ENCODE measurements around the gene SH2D2A. TPM values are rescaled to one million over a fixed set of nuclear protein-coding genes. Genes with fewer than 3 reads are reported as not detected.

SH2D2A gene
- total and polyA plus RNA-seq, 4 donors, result 1.1 to 3.0 (median 2.0) TPM

- 73 to 74% methylated on average over 4 of the region's 4 CpGs for WGBS, 2 donors
- no peak for DNase-seq
- Histone ChIP-seq H3K9ac (ENCODE audit: insufficient read depth in 1 of 2, low read length in 2 of 2) (no peak overlapping the region), H3K27ac (ENCODE audit: low read depth in 1 of 2, low read length in 1 of 2) (no peak overlapping the region), H3K36me3 (ENCODE audit: control insufficient read depth in 4 of 4, insufficient read depth in 4 of 4, low read length in 4 of 4) (no peaks in the 10 kb centered on the region), H3K4me1 (ENCODE audit: control insufficient read depth in 5 of 5, insufficient read depth in 5 of 5, low read length in 5 of 5) (peaks cover 0 to 28% (median 10%) of the 10 kb centered on the region in 5 donors), H3K4me3 (no peak overlapping the region), H3K27me3 (ENCODE audit: control insufficient read depth in 3 of 3, insufficient read depth in 3 of 3, low read length in 2 of 3) (no peaks in the 10 kb centered on the region), H3K9me3 (ENCODE audit: control insufficient read depth in 4 of 4, insufficient read depth in 3 of 4, low read length in 3 of 4) (peaks cover 0 to 2% (median 0%) of the 10 kb centered on the region in 4 donors)
- no peak for ATAC-seq (ENCODE audit: insufficient read depth, low FRiP score)
- no peak for TF ChIP-seq CTCF (IDR thresholded peaks at IDR 0.05; ENCODE audit: control extremely low read depth, extremely low read depth)
Observed at GRCh38 chr1:156811168-156811567, 5.5 kb downstream of the SH2D2A start.

- Histone ChIP-seq H3K9me3 (ENCODE audit: control insufficient read depth in 4 of 4, insufficient read depth in 3 of 4, low read length in 3 of 4) (peaks cover 0 to under 1% (median 0%) of the 10 kb centered on the region in 4 donors), H3K36me3 (ENCODE audit: control insufficient read depth in 4 of 4, insufficient read depth in 4 of 4, low read length in 4 of 4) (no peaks in the 10 kb centered on the region), H3K4me3 (no peak overlapping the region), H3K27ac (ENCODE audit: low read depth in 1 of 2, low read length in 1 of 2) (no peak overlapping the region), H3K9ac (ENCODE audit: insufficient read depth in 1 of 2, low read length in 2 of 2) (no peak overlapping the region), H3K27me3 (ENCODE audit: control insufficient read depth in 3 of 3, insufficient read depth in 3 of 3, low read length in 2 of 3) (no peaks in the 10 kb centered on the region), H3K4me1 (ENCODE audit: control insufficient read depth in 5 of 5, insufficient read depth in 5 of 5, low read length in 5 of 5) (peaks cover 0 to 29% (median 8%) of the 10 kb centered on the region in 5 donors)
- DNase-seq, result no peak
- no peak for ATAC-seq (ENCODE audit: insufficient read depth, low FRiP score)
- 88 to 94% methylated on average over 7 of the region's 7 CpGs for WGBS, 2 donors
- TF ChIP-seq CTCF (IDR thresholded peaks at IDR 0.05; ENCODE audit: control extremely low read depth, extremely low read depth), result no peak
Observed at GRCh38 chr1:156809711-156810366, 6.8 kb downstream of the SH2D2A start.

GRCh38 chr1:156809281-156809680 lies 7.4 kb downstream of the SH2D2A start:
- no peak overlapping the region for H3K4me3 ChIP-seq
- ATAC-seq (ENCODE audit: insufficient read depth, low FRiP score) (no peak), DNase-seq (no peak)
- no peak for TF ChIP-seq CTCF (IDR thresholded peaks at IDR 0.05; ENCODE audit: control extremely low read depth, extremely low read depth)
- H3K27ac ChIP-seq (ENCODE audit: low read depth in 1 of 2, low read length in 1 of 2), result no peak overlapping the region
- H3K36me3 ChIP-seq (ENCODE audit: control insufficient read depth in 4 of 4, insufficient read depth in 4 of 4, low read length in 4 of 4), result no peaks in the 10 kb centered on the region
- H3K4me1 ChIP-seq (ENCODE audit: control insufficient read depth in 5 of 5, insufficient read depth in 5 of 5, low read length in 5 of 5), result peaks cover 0 to 26% (median 8%) of the 10 kb centered on the region in 5 donors
- H3K9me3 ChIP-seq (ENCODE audit: control insufficient read depth in 4 of 4, insufficient read depth in 3 of 4, low read length in 3 of 4), result no peaks in the 10 kb centered on the region
- no peaks in the 10 kb centered on the region for H3K27me3 ChIP-seq (ENCODE audit: control insufficient read depth in 3 of 3, insufficient read depth in 3 of 3, low read length in 2 of 3)
- WGBS, 2 donors, result 94 to 95% methylated on average over 10 of the region's 10 CpGs
- H3K9ac ChIP-seq (ENCODE audit: insufficient read depth in 1 of 2, low read length in 2 of 2), result no peak overlapping the region

All from lung (tissue), 12 donors.